Measurements from ENCODE around the gene CELF2. TPM values are rescaled to one million over a fixed set of nuclear protein-coding genes. Genes with fewer than 3 reads are reported as not detected.

The CELF2 gene
- total and polyA plus RNA-seq, 9 of the 15 experiments (the other 6 are each of a cell fraction or from before 2014, with no cell fraction given), result 4.0 to 20.3 (median 11.1) TPM

DNA sequence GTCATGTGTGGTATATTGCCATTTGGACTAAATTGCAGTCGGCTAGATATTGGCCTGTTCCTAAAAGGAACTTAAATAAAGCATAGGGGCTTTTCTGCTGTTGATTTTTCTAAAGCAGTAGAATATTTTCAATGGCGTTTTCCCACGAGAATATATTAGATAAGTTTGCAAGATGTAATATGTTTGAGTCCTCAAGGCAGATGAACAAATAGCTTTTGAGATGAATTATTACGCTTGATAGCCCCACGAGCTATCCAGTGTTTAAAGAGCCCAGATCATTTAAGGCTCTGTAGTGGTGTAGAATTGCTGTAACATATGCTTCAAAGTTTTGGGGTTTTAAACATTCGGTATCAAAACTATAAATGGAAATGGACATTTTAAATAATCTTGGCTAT, 2.9 kb downstream of the CELF2 start:
- no peak overlapping the region for H3K27ac ChIP-seq (ENCODE audit: extremely low read depth, low read depth, low read length)
- FAIRE-seq (no peak), ATAC-seq (no peak), DNase-seq (ENCODE audit: extremely low read depth in 1 of 4, low spot score in 3 of 4) (no peak)
- under 1% methylated on average over 6 of the region's 6 CpGs for WGBS (ENCODE audit: insufficient coverage, low coverage, missing lambda C conversion rate)
- in situ Hi-C loops (cut with MboI), result no loop called here
- no peaks in the 10 kb centered on the region for H3K9me1 ChIP-seq (ENCODE audit: control insufficient read depth, insufficient read depth, low read length)
- no peak overlapping the region for H3K4me2 ChIP-seq (ENCODE audit: insufficient read depth, low read length)
- H3K4me3 ChIP-seq, result no peak overlapping the region
- intact Hi-C loops (cut with micrococcal nuclease), result no loop called here
- peaks cover 0 to 13% of the 10 kb centered on the region in 2 experiments; a peak in 2 of 5 replicates for H3K4me1 ChIP-seq (replicated peaks in 1 of 2; ENCODE audit: control insufficient read depth in 2 of 2, insufficient read depth in 2 of 2, low read length in 2 of 2)
- no peak for TF ChIP-seq HOXB6 (CRISPR knock-in tag; IDR thresholded peaks at IDR 0.05; ENCODE audit: borderline replicate concordance)
- no peaks in the 10 kb centered on the region for H3K79me2 ChIP-seq (ENCODE audit: control insufficient read depth, insufficient read depth, low read length)
- no peaks in the 10 kb centered on the region for H3K9me3 ChIP-seq (replicated peaks; ENCODE audit: control insufficient read depth, insufficient read depth, low read depth, low read length)
- H3K27me3 ChIP-seq (ENCODE audit: control insufficient read depth in 2 of 2, insufficient read depth in 2 of 2, low read length in 2 of 2), result peaks cover 13 to 19% of the 10 kb centered on the region in 2 experiments
- H3K36me3 ChIP-seq (ENCODE audit: control insufficient read depth, insufficient read depth, low read length), result no peaks in the 10 kb centered on the region
- H4K20me1 ChIP-seq (replicated peaks; ENCODE audit: control insufficient read depth, insufficient read depth, low read length), result no peaks in the 10 kb centered on the region
- BruUV-seq (replicated peaks), result no TSS peak
- H3K9ac ChIP-seq (ENCODE audit: insufficient read depth in 1 of 2, low read depth in 2 of 2, low read length in 2 of 2), result no peak overlapping the region
- ChIA-PET POLR2A (no interaction called here), CTCF (ENCODE audit: low intra/inter-chr PET ratio) (no interaction called here)
- no peak overlapping the region for H2AFZ ChIP-seq (ENCODE audit: low read depth, low read length)

DNA sequence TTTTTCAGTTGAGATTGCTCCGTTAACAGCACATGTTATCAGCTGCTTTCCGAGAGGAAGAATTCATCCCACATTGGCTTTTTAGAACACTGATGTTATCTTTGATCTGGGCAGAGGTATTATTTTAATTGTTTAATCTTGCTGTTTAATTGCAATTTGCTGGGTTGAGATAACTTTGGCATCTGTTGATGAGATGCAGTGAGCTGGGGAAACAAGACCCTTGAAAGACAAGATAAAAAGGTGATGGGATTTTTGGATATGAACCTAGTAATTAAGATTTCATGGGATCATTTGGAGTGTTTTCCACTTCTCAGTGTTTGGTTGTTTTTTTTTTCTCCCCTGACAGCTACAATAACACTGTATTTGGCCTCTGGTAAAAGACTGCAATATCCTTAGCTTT, 4.5 kb downstream of the CELF2 start:
- Histone ChIP-seq H3K27me3 (ENCODE audit: control insufficient read depth in 2 of 2, insufficient read depth in 2 of 2, low read length in 2 of 2) (peaks cover 16 to 19% of the 10 kb centered on the region in 2 experiments), H3K36me3 (ENCODE audit: control insufficient read depth, insufficient read depth, low read length) (no peaks in the 10 kb centered on the region), H3K79me2 (ENCODE audit: control insufficient read depth, insufficient read depth, low read length) (no peaks in the 10 kb centered on the region), H3K9me3 (replicated peaks; ENCODE audit: control insufficient read depth, insufficient read depth, low read depth, low read length) (no peaks in the 10 kb centered on the region), H3K4me3 (no peak overlapping the region), H4K20me1 (replicated peaks; ENCODE audit: control insufficient read depth, insufficient read depth, low read length) (no peaks in the 10 kb centered on the region), H2AFZ (ENCODE audit: low read depth, low read length) (no peak overlapping the region), H3K27ac (ENCODE audit: extremely low read depth, low read depth, low read length) (no peak overlapping the region), H3K9me1 (ENCODE audit: control insufficient read depth, insufficient read depth, low read length) (no peaks in the 10 kb centered on the region), H3K9ac (ENCODE audit: insufficient read depth in 1 of 2, low read depth in 2 of 2, low read length in 2 of 2) (no peak overlapping the region), H3K4me2 (ENCODE audit: insufficient read depth, low read length) (no peak overlapping the region), H3K4me1 (replicated peaks in 1 of 2; ENCODE audit: control insufficient read depth in 2 of 2, insufficient read depth in 2 of 2, low read length in 2 of 2) (peaks cover 0 to 12% of the 10 kb centered on the region in 2 experiments; a peak in 2 of 5 replicates)
- DNase-seq (ENCODE audit: extremely low read depth in 1 of 4, low spot score in 3 of 4), result no peak
- FAIRE-seq, result no peak
- intact Hi-C loops (cut with micrococcal nuclease), result no loop called here
- in situ Hi-C loops (cut with MboI), result no loop called here
- CTCF ChIA-PET (ENCODE audit: low intra/inter-chr PET ratio), result no interaction called here
- 3% methylated on average over 2 of the region's 2 CpGs for WGBS (ENCODE audit: insufficient coverage, low coverage, missing lambda C conversion rate)
- no TSS peak for BruUV-seq (replicated peaks)
- POLR2A ChIA-PET, result no interaction called here
- ATAC-seq, result no peak
- no peak for TF ChIP-seq ZEB2 (IDR thresholded peaks at IDR 0.05)
- no peak for TF ChIP-seq ZNF695 (CRISPR knock-in tag; IDR thresholded peaks at IDR 0.05)
- TF ChIP-seq, protein P1, sequence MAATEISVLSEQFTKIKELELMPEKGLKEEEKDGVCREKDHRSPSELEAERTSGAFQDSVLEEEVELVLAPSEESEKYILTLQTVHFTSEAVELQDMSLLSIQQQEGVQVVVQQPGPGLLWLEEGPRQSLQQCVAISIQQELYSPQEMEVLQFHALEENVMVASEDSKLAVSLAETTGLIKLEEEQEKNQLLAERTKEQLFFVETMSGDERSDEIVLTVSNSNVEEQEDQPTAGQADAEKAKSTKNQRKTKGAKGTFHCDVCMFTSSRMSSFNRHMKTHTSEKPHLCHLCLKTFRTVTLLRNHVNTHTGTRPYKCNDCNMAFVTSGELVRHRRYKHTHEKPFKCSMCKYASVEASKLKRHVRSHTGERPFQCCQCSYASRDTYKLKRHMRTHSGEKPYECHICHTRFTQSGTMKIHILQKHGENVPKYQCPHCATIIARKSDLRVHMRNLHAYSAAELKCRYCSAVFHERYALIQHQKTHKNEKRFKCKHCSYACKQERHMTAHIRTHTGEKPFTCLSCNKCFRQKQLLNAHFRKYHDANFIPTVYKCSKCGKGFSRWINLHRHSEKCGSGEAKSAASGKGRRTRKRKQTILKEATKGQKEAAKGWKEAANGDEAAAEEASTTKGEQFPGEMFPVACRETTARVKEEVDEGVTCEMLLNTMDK (IDR thresholded peaks at IDR 0.05; ENCODE audit: borderline replicate concordance, insufficient read depth, low read depth, low read length, poor library complexity, severe bottlenecking), result no peak
- TF ChIP-seq FOXK1 (CRISPR knock-in tag; IDR thresholded peaks at IDR 0.05; ENCODE audit: borderline replicate concordance), result no peak
- TF ChIP-seq DNMT1 (IDR thresholded peaks at IDR 0.05), result no peak
- TF ChIP-seq ZNF551 (CRISPR knock-in tag; IDR thresholded peaks at IDR 0.05), result no peak
- TF ChIP-seq, protein P2, sequence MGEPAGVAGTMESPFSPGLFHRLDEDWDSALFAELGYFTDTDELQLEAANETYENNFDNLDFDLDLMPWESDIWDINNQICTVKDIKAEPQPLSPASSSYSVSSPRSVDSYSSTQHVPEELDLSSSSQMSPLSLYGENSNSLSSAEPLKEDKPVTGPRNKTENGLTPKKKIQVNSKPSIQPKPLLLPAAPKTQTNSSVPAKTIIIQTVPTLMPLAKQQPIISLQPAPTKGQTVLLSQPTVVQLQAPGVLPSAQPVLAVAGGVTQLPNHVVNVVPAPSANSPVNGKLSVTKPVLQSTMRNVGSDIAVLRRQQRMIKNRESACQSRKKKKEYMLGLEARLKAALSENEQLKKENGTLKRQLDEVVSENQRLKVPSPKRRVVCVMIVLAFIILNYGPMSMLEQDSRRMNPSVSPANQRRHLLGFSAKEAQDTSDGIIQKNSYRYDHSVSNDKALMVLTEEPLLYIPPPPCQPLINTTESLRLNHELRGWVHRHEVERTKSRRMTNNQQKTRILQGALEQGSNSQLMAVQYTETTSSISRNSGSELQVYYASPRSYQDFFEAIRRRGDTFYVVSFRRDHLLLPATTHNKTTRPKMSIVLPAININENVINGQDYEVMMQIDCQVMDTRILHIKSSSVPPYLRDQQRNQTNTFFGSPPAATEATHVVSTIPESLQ (CRISPR knock-in tag; IDR thresholded peaks at IDR 0.05), result no peak
- TF ChIP-seq, protein P3, sequence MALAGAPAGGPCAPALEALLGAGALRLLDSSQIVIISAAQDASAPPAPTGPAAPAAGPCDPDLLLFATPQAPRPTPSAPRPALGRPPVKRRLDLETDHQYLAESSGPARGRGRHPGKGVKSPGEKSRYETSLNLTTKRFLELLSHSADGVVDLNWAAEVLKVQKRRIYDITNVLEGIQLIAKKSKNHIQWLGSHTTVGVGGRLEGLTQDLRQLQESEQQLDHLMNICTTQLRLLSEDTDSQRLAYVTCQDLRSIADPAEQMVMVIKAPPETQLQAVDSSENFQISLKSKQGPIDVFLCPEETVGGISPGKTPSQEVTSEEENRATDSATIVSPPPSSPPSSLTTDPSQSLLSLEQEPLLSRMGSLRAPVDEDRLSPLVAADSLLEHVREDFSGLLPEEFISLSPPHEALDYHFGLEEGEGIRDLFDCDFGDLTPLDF (CRISPR knock-in tag; IDR thresholded peaks at IDR 0.05), result no peak
- TF ChIP-seq FOSL1 (tag; conservative IDR thresholded peaks at IDR 0.05), result no peak
- TF ChIP-seq ESRRB (CRISPR knock-in tag; IDR thresholded peaks at IDR 0.05; ENCODE audit: borderline replicate concordance), result no peak
- TF ChIP-seq GATAD2B (IDR thresholded peaks at IDR 0.05; ENCODE audit: borderline replicate concordance), result no peak

Data from K562 (cell line).